H1 (cell line): Measurements from ENCODE around the gene ZNF506. TPM values are rescaled to one million over a fixed set of nuclear protein-coding genes. Genes with fewer than 3 reads are reported as not detected.

Source experiments
- ASH2L ChIP-seq: fragments of 200-600, 300-600 bp; sonication (generic); IDR thresholded peaks from one replicate; pipeline ENCODE4 v1.7.1; 2017; ENCODE audit warnings: low read length
- ATF3 ChIP-seq: IDR thresholded peaks from 2 replicates; pipeline ENCODE4 v1.6.1; 2011; ENCODE audit warnings: low read depth, mild to moderate bottlenecking, low read length; ENCODE audit not compliant: insufficient read depth
- BACH1 ChIP-seq: IDR thresholded peaks from 2 replicates; pipeline ENCODE4 v1.6.1; 2012; ENCODE audit warnings: low read length, improper control_type of control experiment
- BCL11A ChIP-seq, 2 experiments: IDR thresholded peaks; one replicate each; pipeline ENCODE4 v1.6.1; 2011; ENCODE audit warnings: low read depth in 2 of 2, low read length in 2 of 2, mild to moderate bottlenecking in 2 of 2
- BRCA1 ChIP-seq: IDR thresholded peaks from 2 replicates; pipeline ENCODE4 v1.6.1; 2012; ENCODE audit warnings: low read depth, low read length, improper control_type of control experiment
- CBX5 ChIP-seq: fragments of 300-800, 300-1000 bp; sonication (generic); IDR thresholded peaks from 2 replicates; pipeline ENCODE4 v1.7.1; 2016; ENCODE audit warnings: antibody characterized with exemption, low read length, low read depth
- CBX8 ChIP-seq: fragments of 300-800, 300-1000 bp; sonication (generic); IDR thresholded peaks from 2 replicates; pipeline ENCODE4 v1.7.1; 2016; ENCODE audit warnings: low read depth, low read length, borderline replicate concordance
- CEBPB ChIP-seq: IDR thresholded peaks from 2 replicates; pipeline ENCODE4 v1.6.1; 2012; ENCODE audit warnings: low read depth, low read length
- CHD1 ChIP-seq: IDR thresholded peaks from 2 replicates; pipeline ENCODE4 v1.6.1; 2012; ENCODE audit warnings: low read depth, low read length, improper control_type of control experiment
- CTBP2 ChIP-seq: IDR thresholded peaks from 2 replicates; pipeline ENCODE4 v1.7.0; 2011; ENCODE audit warnings: borderline replicate concordance, mild to moderate bottlenecking, moderate library complexity, mixed read lengths, low read length; ENCODE audit not compliant: insufficient read depth, insufficient read length
- GABPA ChIP-seq: IDR thresholded peaks from 2 replicates; pipeline ENCODE4 v1.6.1; 2011; ENCODE audit warnings: mild to moderate bottlenecking, low read length, moderate library complexity, borderline replicate concordance; ENCODE audit not compliant: insufficient read depth
- GTF2F1 ChIP-seq: IDR thresholded peaks from 2 replicates; pipeline ENCODE4 v1.6.1; 2012; ENCODE audit warnings: low read depth, low read length, improper control_type of control experiment, borderline replicate concordance
- JUND ChIP-seq: IDR thresholded peaks from 2 replicates; pipeline ENCODE4 v1.6.1; 2011; ENCODE audit warnings: mild to moderate bottlenecking, improper control_type of control experiment, low read length
- KDM1A ChIP-seq: fragments of 200-600, 300-600 bp; sonication (generic); IDR thresholded peaks from 2 replicates; pipeline ENCODE4 v1.7.1; 2016; ENCODE audit warnings: mild to moderate bottlenecking, low read length, borderline replicate concordance
- KDM4A ChIP-seq: IDR thresholded peaks from one replicate; pipeline ENCODE4 v1.7.1; 2012; ENCODE audit warnings: low read depth, mild to moderate bottlenecking, moderate library complexity, low read length, inconsistent platforms; ENCODE audit not compliant: severe bottlenecking
- KDM5A ChIP-seq: fragments of 200-600 bp; IDR thresholded peaks from 2 replicates; pipeline ENCODE4 v1.7.1; 2012; ENCODE audit warnings: mild to moderate bottlenecking, low read length, inconsistent platforms, mixed read lengths
- POLR2A ChIP-seq, 2 experiments: IDR thresholded peaks; 1 replicate in 1 of 2; 2 replicates in 1 of 2; pipeline ENCODE4 v1.6.1; 2011; ENCODE audit warnings: low read depth in 2 of 2, low read length in 2 of 2, mild to moderate bottlenecking in 2 of 2; ENCODE audit errors: control extremely low read depth in 1 of 2
- POLR2AphosphoS5 ChIP-seq: IDR thresholded peaks from 2 replicates; pipeline ENCODE4 v1.6.1; 2011; ENCODE audit warnings: low read depth, low read length
- POU5F1 ChIP-seq: IDR thresholded peaks from 2 replicates; pipeline ENCODE4 v1.6.1; 2011; ENCODE audit warnings: low read depth, mild to moderate bottlenecking, low read length, moderate library complexity
- RFX5 ChIP-seq: IDR thresholded peaks from 2 replicates; pipeline ENCODE4 v1.6.1; 2011; ENCODE audit warnings: low read depth, low read length, improper control_type of control experiment, borderline replicate concordance
- RNF2 ChIP-seq: fragments of 200-900, 300-1000 bp; sonication (generic); IDR thresholded peaks from 2 replicates; pipeline ENCODE4 v1.7.1; 2016; ENCODE audit warnings: borderline replicate concordance, low read depth, mild to moderate bottlenecking, antibody characterized with exemption, low read length; ENCODE audit not compliant: poor library complexity, severe bottlenecking; ENCODE audit errors: missing control alignments
- RXRA ChIP-seq: IDR thresholded peaks from 2 replicates; pipeline ENCODE4 v1.6.1; 2011; ENCODE audit warnings: low read depth, mild to moderate bottlenecking, low read length, moderate library complexity; ENCODE audit not compliant: insufficient read depth
- SP1 ChIP-seq: IDR thresholded peaks from 2 replicates; pipeline ENCODE4 v1.6.1; 2011; ENCODE audit warnings: low read depth, low read length
- SP4 ChIP-seq: IDR thresholded peaks from 2 replicates; pipeline ENCODE4 v1.6.1; 2012; ENCODE audit warnings: low read length, inconsistent platforms
- SRF ChIP-seq: IDR thresholded peaks from 2 replicates; pipeline ENCODE4 v1.6.1; 2011; ENCODE audit warnings: mild to moderate bottlenecking, low read depth, low read length, moderate library complexity
- TEAD4 ChIP-seq: IDR thresholded peaks from 2 replicates; pipeline ENCODE4 v1.6.1; 2012; ENCODE audit warnings: low read depth, low read length, inconsistent platforms, mixed read lengths
- polyA plus RNA-seq, 7 experiments: library from polyadenylated mRNA; depleted of rRNA in 3 of 7; stranded (reverse) in 5 of 7; unstranded in 2 of 7; fragments of >200 nt in 5 of 7; fragments of 200-250 nt in 2 of 7; gene quantifications; 1 replicate in 5 of 7; 2 replicates in 1 of 7; 4 replicates in 1 of 7; pipeline versions ENCODE4 v1.2.1 to v1.2.3, GENCODE V29; 2011 to 2013; ENCODE audit warnings: missing spikeins in 2 of 7, mixed read lengths in 2 of 7
- total RNA-seq: library from RNA; stranded (reverse); fragmentation: NEBNext Ultra II Directional; extraction: Animal tissue kit (Norgen Biotek cat#: 25700); gene quantifications from 2 replicates; pipeline ENCODE4 v1.2.1, GENCODE V29; 2021

Gene ZNF506
- total and polyA plus RNA-seq, 2 of the 8 experiments (the other 6 are each of a cell fraction or from before 2014, with no cell fraction given), result 4.5 to 8.3 TPM

- TF ChIP-seq ASH2L (peak; percentile 64), GTF2F1 (no peak), CBX8 (no peak), JUND (no peak), TEAD4 (no peak), KDM5A (no peak), BCL11A (IDR thresholded peaks at IDR 0.05; ENCODE audit: low read depth in 2 of 2, low read length in 2 of 2) (no peak), POLR2AphosphoS5 (peak; percentile 88), SP1 (peak; percentile 93), BACH1 (no peak), CTBP2 (no peak), GABPA (peak; percentile 77; the same call in 1 of the 2 replicates), CEBPB (no peak), RNF2 (no peak), SP4 (no peak), POU5F1 (no peak), RFX5 (peak; percentile 31; the same call in 1 of the 2 replicates), SRF (no peak), BRCA1 (no peak), POLR2A (IDR thresholded peaks at IDR 0.05; ENCODE audit: control extremely low read depth in 1 of 2, low read depth in 2 of 2, low read length in 2 of 2) (peak; percentile 82 to 92), CHD1 (no peak), CBX5 (no peak), RXRA (no peak), ATF3 (no peak), KDM1A (no peak), KDM4A (peak; percentile 51)
These were observed at the start of gene ZNF506 (continued) for GRCh38 chr19:19821366-19821951.
